IMR-90 (cell line): ENCODE measurements around the gene ARF1. TPM values are rescaled to one million over a fixed set of nuclear protein-coding genes. Genes with fewer than 3 reads are reported as not detected.

Experiments used
- ATAC-seq: fragments of 200-7000 bp; cut with Tn5 transposase; 2 replicates; pipeline ENCODE4 v1.9.1; 2020; ENCODE audit warnings: low read depth, mild to moderate bottlenecking, moderate library complexity
- BruUV-seq: library from RNA; stranded (reverse); fragments of 400-500 nt; replicated peaks from 2 replicates; lab custom pipeline; 2021; lab: Mats Ljungman, UMichigan
- CTCF ChIA-PET: fragments of 300-600 bp; formaldehyde crosslinking; extraction: SDS; loops from one replicate; lab custom pipeline; 2021; ENCODE audit warnings: antibody characterized with exemption; lab: Yijun Ruan, JAX
- POLR2A ChIA-PET: fragments of 300-600 bp; sonication (Branson Sonifier 250); formaldehyde crosslinking; loops from one replicate; lab custom pipeline; 2022; ENCODE audit warnings: antibody characterized with exemption; ENCODE audit not compliant: unreplicated experiment; lab: Charles Lee
- DNase-seq: peaks from one replicate; pipeline ENCODE4 v3.0.0; 2013
- H2AFZ ChIP-seq: replicated peaks from 2 replicates; pipeline ENCODE3; 2013; ENCODE audit warnings: low read length, mild to moderate bottlenecking; ENCODE audit not compliant: poor library complexity
- H2AK5ac ChIP-seq: 2 replicates; pipeline ENCODE4 v1.6.1; 2013; ENCODE audit warnings: low read depth, low read length, inconsistent platforms
- H2AK9ac ChIP-seq: replicated peaks from 2 replicates; pipeline ENCODE3; 2013; ENCODE audit warnings: mild to moderate bottlenecking, low read depth, low read length, moderate library complexity; ENCODE audit not compliant: poor library complexity
- H2BK120ac ChIP-seq: 2 replicates; pipeline ENCODE4 v1.6.1; 2013; ENCODE audit warnings: low read depth, low read length, inconsistent platforms
- H2BK15ac ChIP-seq: 3 replicates; pipeline ENCODE4 v1.6.1; 2013; ENCODE audit warnings: low read depth, low read length, inconsistent platforms
- H2BK20ac ChIP-seq: 2 replicates; pipeline ENCODE4 v1.6.1; 2013; ENCODE audit warnings: low read depth, mild to moderate bottlenecking, inconsistent platforms, low read length, moderate library complexity
- H2BK5ac ChIP-seq: 2 replicates; pipeline ENCODE4 v1.6.1; 2013; ENCODE audit warnings: mild to moderate bottlenecking, low read depth, low read length, inconsistent platforms; ENCODE audit not compliant: poor library complexity, severe bottlenecking
- H3K14ac ChIP-seq: replicated peaks from 2 replicates; pipeline ENCODE4 v1.6.1; 2013; ENCODE audit warnings: low read depth, low read length, inconsistent platforms
- H3K18ac ChIP-seq: 2 replicates; pipeline ENCODE4 v1.6.1; 2013; ENCODE audit warnings: low read depth, low read length, control low read depth
- H3K23ac ChIP-seq: 2 replicates; pipeline ENCODE4 v1.6.1; 2013; ENCODE audit warnings: low read depth, low read length, inconsistent platforms
- H3K27ac ChIP-seq: 2 replicates; pipeline ENCODE4 v1.5.1; 2013; ENCODE audit warnings: mild to moderate bottlenecking, control low read depth, low read length; ENCODE audit not compliant: insufficient read depth
- H3K27me3 ChIP-seq: 2 replicates; pipeline ENCODE4 v1.6.1; 2013; ENCODE audit warnings: low read length; ENCODE audit not compliant: control insufficient read depth, insufficient read depth
- H3K36me3 ChIP-seq: 2 replicates; pipeline ENCODE4 v1.6.1; 2013; ENCODE audit warnings: low read length, mixed read lengths; ENCODE audit not compliant: control insufficient read depth, insufficient read depth
- H3K4ac ChIP-seq: 2 replicates; pipeline ENCODE4 v1.6.1; 2013; ENCODE audit warnings: low read depth, low read length, inconsistent platforms
- H3K4me1 ChIP-seq: 2 replicates; pipeline ENCODE4 v1.6.1; 2013; ENCODE audit warnings: low read length, mixed read lengths; ENCODE audit not compliant: control insufficient read depth, insufficient read depth
- H3K4me2 ChIP-seq: 2 replicates; pipeline ENCODE4 v1.6.1; 2013; ENCODE audit warnings: low read depth, mild to moderate bottlenecking, control low read depth, low read length, moderate library complexity
- H3K4me3 ChIP-seq: 2 replicates; pipeline ENCODE4 v1.5.1; 2013; ENCODE audit warnings: low read depth, mild to moderate bottlenecking, control low read depth, low read length, moderate library complexity; ENCODE audit not compliant: insufficient read depth
- H3K56ac ChIP-seq: 2 replicates; pipeline ENCODE4 v1.6.1; 2013; ENCODE audit warnings: low read length, inconsistent platforms; ENCODE audit not compliant: insufficient read depth; ENCODE audit errors: extremely low read depth
- H3K79me1 ChIP-seq, 2 experiments: 2 replicates each; pipeline ENCODE4 v1.6.1; 2013; ENCODE audit warnings: low read length in 2 of 2, inconsistent platforms in 1 of 2, low read depth in 1 of 2
- H3K9ac ChIP-seq: 2 replicates; pipeline ENCODE4 v1.6.1; 2013; ENCODE audit warnings: low read depth, low read length, control low read depth
- H3K9me1 ChIP-seq: 2 replicates; pipeline ENCODE4 v1.6.1; 2013; ENCODE audit warnings: low read length, inconsistent platforms; ENCODE audit not compliant: insufficient read depth
- H3K9me3 ChIP-seq: 2 replicates; pipeline ENCODE4 v1.6.1; 2013; ENCODE audit warnings: low read length; ENCODE audit not compliant: control insufficient read depth, insufficient read depth
- H4K20me1 ChIP-seq: 2 replicates; pipeline ENCODE4 v1.6.1; 2013; ENCODE audit warnings: low read length, inconsistent platforms; ENCODE audit not compliant: insufficient read depth
- H4K5ac ChIP-seq: 2 replicates; pipeline ENCODE4 v1.6.1; 2013; ENCODE audit warnings: mild to moderate bottlenecking, low read depth, low read length, control low read depth
- H4K8ac ChIP-seq, 2 experiments: 2 replicates each; pipeline ENCODE4 v1.6.1; 2013; ENCODE audit warnings: low read depth in 2 of 2, low read length in 2 of 2, control low read depth in 1 of 2, inconsistent platforms in 1 of 2
- H4K91ac ChIP-seq: 2 replicates; pipeline ENCODE4 v1.6.1; 2013; ENCODE audit warnings: low read depth, low read length, inconsistent platforms; ENCODE audit not compliant: insufficient read depth
- BHLHE40 ChIP-seq: fragments of 150-350 bp; IDR thresholded peaks from 2 replicates; pipeline ENCODE4 v1.6.1; 2016; ENCODE audit warnings: mild to moderate bottlenecking, low read depth, low read length
- CEBPB ChIP-seq: IDR thresholded peaks from 2 replicates; pipeline ENCODE4 v1.6.1; 2012; ENCODE audit warnings: low read depth, low read length, improper control_type of control experiment
- CHD1 ChIP-seq: IDR thresholded peaks from 2 replicates; pipeline ENCODE4 v1.6.1; 2012; ENCODE audit warnings: low read depth, low read length, improper control_type of control experiment
- CTCF ChIP-seq: conservative IDR thresholded peaks from 2 replicates; pipeline ENCODE4 v1.5.1; 2012; ENCODE audit warnings: mild to moderate bottlenecking, low read depth, low read length, improper control_type of control experiment
- ELK1 ChIP-seq: fragments of 150-350 bp; IDR thresholded peaks from 2 replicates; pipeline ENCODE4 v1.6.1; 2016; ENCODE audit warnings: low read depth, mild to moderate bottlenecking, low read length, moderate library complexity, borderline replicate concordance
- FOS ChIP-seq: fragments of 150-350 bp; IDR thresholded peaks from 2 replicates; pipeline ENCODE4 v1.6.1; 2016; ENCODE audit warnings: low read depth, low read length
- MAFK ChIP-seq: IDR thresholded peaks from 2 replicates; pipeline ENCODE4 v1.6.1; 2012; ENCODE audit warnings: low read depth, low read length, improper control_type of control experiment
- MAZ ChIP-seq: IDR thresholded peaks from 2 replicates; pipeline ENCODE4 v1.6.1; 2012; ENCODE audit warnings: low read depth, mild to moderate bottlenecking, low read length, improper control_type of control experiment, moderate library complexity, borderline replicate concordance
- NFE2L2 ChIP-seq: fragments of 150-350 bp; IDR thresholded peaks from 2 replicates; pipeline ENCODE4 v1.6.1; 2016; ENCODE audit warnings: low read depth, mild to moderate bottlenecking, low read length
- POLR2A ChIP-seq: IDR thresholded peaks from 2 replicates; pipeline ENCODE4 v1.6.1; 2012; ENCODE audit warnings: mild to moderate bottlenecking, low read depth, low read length
- RAD21 ChIP-seq: IDR thresholded peaks from 2 replicates; pipeline ENCODE4 v1.6.1; 2012; ENCODE audit warnings: low read length, improper control_type of control experiment
- RCOR1 ChIP-seq: IDR thresholded peaks from 2 replicates; pipeline ENCODE4 v1.6.1; 2012; ENCODE audit warnings: mild to moderate bottlenecking, low read length, improper control_type of control experiment; ENCODE audit not compliant: insufficient replicate concordance
- RFX5 ChIP-seq: IDR thresholded peaks from 2 replicates; pipeline ENCODE4 v1.8.0; 2012; ENCODE audit warnings: low read depth, mild to moderate bottlenecking, low read length, moderate library complexity
- SMC3 ChIP-seq: fragments of 150-350 bp; IDR thresholded peaks from 2 replicates; pipeline ENCODE4 v1.6.1; 2016; ENCODE audit warnings: low read depth, mild to moderate bottlenecking, antibody characterized with exemption, low read length, moderate library complexity
- USF2 ChIP-seq: fragments of 150-350 bp; IDR thresholded peaks from 2 replicates; pipeline ENCODE4 v1.6.1; 2017; ENCODE audit warnings: mild to moderate bottlenecking, antibody characterized with exemption, low read length, low read depth
- WGBS, 2 experiments: methylation state at CpG; one replicate each; pipeline versions ENCODE4 v1.1.5 to v1.1.7; 2013; ENCODE audit warnings: missing lambda C conversion rate in 2 of 2; ENCODE audit not compliant: insufficient read length in 1 of 2; ENCODE audit errors: extremely low coverage in 2 of 2; 5-methylcytosine and 5-hydroxymethylcytosine counted together
- dilution Hi-C: fragments of 300-500 bp; cut with HindIII; formaldehyde crosslinking; loops from one replicate; pipeline ENCODE4 v1.14.3; 2018; ENCODE audit warnings: low sequenced_read_pairs; ENCODE audit not compliant: unreplicated experiment
- in situ Hi-C: fragments of 300-500 bp; cut with MboI; formaldehyde crosslinking; loops from 3 replicates; pipeline ENCODE4 v1.14.3; 2019; ENCODE audit warnings: low sequenced_read_pairs, inconsistent platforms, mixed read lengths
- intact Hi-C: fragments of 100-400 bp; cut with micrococcal nuclease; formaldehyde crosslinking; loops from 2 replicates; pipeline ENCODE4 v1.10.0; 2022
- polyA plus RNA-seq, 3 experiments: library from polyadenylated mRNA; depleted of rRNA; stranded (reverse); fragments of >200 nt; gene quantifications; 2 replicates each; pipeline ENCODE4 v1.2.3, GENCODE V29; 2012; ENCODE audit warnings: low replicate concordance in 1 of 3
- total RNA-seq: library from RNA; depleted of rRNA; stranded (reverse); fragments of >200 nt; gene quantifications from 2 replicates; pipeline ENCODE4 v1.2.3, GENCODE V29; 2012

The ARF1 gene
- total and polyA plus RNA-seq, 2 of the 4 experiments (the other 2 are of a cell fraction) = 330 to 1,100 TPM

GRCh38 chr1:228084325-228084724, 1.8 kb downstream of the ARF1 start:
- Histone ChIP-seq H4K8ac (peak overlapping the region in 1 of 2 experiments; percentile 16; a peak in 1 of 4 replicates), H2AK5ac (0 out of 2 replicates have a peak overlapping the region, but pooled peaks have one; percentile 100), H3K9me3 (no peaks in the 10 kb centered on the region), H2BK120ac (no peak overlapping the region), H3K23ac (peak overlapping the region; percentile 87), H3K36me3 (peaks cover 12% of the 10 kb centered on the region), H4K5ac (no peak overlapping the region), H2BK20ac (no peak overlapping the region), H3K27ac (no peak overlapping the region), H3K9me1 (peaks cover 23% of the 10 kb centered on the region), H2AK9ac (no peak overlapping the region), H3K4me1 (peaks cover 27% of the 10 kb centered on the region), H2BK15ac (no peak overlapping the region), H4K91ac (no peak overlapping the region), H3K79me1 (peaks cover 0 to 44% of the 10 kb centered on the region in 2 experiments; a peak in 2 of 4 replicates), H3K9ac (peak overlapping the region; percentile 99; the same call in 1 of the 2 replicates), H4K20me1 (peaks cover 62% of the 10 kb centered on the region), H3K56ac (peak overlapping the region; percentile 42; the same call in 1 of the 2 replicates), H2AFZ (no peak overlapping the region), H3K4ac (peak overlapping the region; percentile 98; the same call in 1 of the 2 replicates), H3K4me3 (peak overlapping the region; percentile 100), H3K4me2 (peak overlapping the region; percentile 98), H3K27me3 (no peaks in the 10 kb centered on the region), H3K18ac (peak overlapping the region; percentile 15; the same call in 1 of the 2 replicates), H2BK5ac (peak overlapping the region; percentile 97), H3K14ac (peak overlapping the region; percentile 62)
- DNase-seq = peak; percentile 84
- ChIA-PET POLR2A (no interaction called here), CTCF (interaction anchor here (1.0 kb wide), 1 partner anchor 47 kb away, joined by 3 read pairs; no protein-coding TSS in a partner anchor)
- ATAC-seq = peak; percentile 5
- no TSS peak for BruUV-seq
- intact Hi-C loops = loop anchor here (2.0 to 10.0 kb wide), 5 partner anchors 18 to 600 kb away; partner anchors contain the start of genes C1orf35 and WNT9A
- dilution Hi-C loops = no loop called here
- in situ Hi-C loops = loop anchor here (10.0 kb wide), 1 partner anchor 320 kb away; no protein-coding TSS in a partner anchor
- 0% methylated on average over 2 of the region's 3 CpGs; no CpG with 5 or more reads in 1 of the 2 experiments for WGBS, 2 experiments
- TF ChIP-seq RAD21 = no peak
- TF ChIP-seq MAFK = peak; percentile 25; the same call in 1 of the 2 replicates
- no peak for TF ChIP-seq SMC3
- TF ChIP-seq CHD1 = no peak
- TF ChIP-seq ELK1 = no peak
- 0 out of 2 replicates have a peak, but pooled peaks have one; percentile 12 for TF ChIP-seq RFX5
- TF ChIP-seq USF2 = peak; percentile 68
- TF ChIP-seq BHLHE40 = no peak
- TF ChIP-seq NFE2L2 = peak; percentile 52; the same call in 1 of the 2 replicates
- TF ChIP-seq FOS = no peak
- TF ChIP-seq RCOR1 = no peak
- peak; percentile 72 for TF ChIP-seq POLR2A
- TF ChIP-seq CTCF = no peak
- TF ChIP-seq CEBPB = peak; percentile 99
- TF ChIP-seq MAZ = no peak
